Left kidney (tissue), 2 donors: ENCODE results near the gene ABCC6. TPM values are rescaled to one million over a fixed set of nuclear protein-coding genes. Genes with fewer than 3 reads are reported as not detected.
"Not testable (repeated sequence)": the region's sequence is repeated elsewhere in the genome, so short reads cannot be mapped to it uniquely, and the experiment has no call there.

Experiments used
- DNase-seq: peaks from one replicate; pipeline ENCODE4 v3.0.0-alpha.2; 2013
- polyA plus RNA-seq: library from polyadenylated mRNA; unstranded; fragments of 120-200 nt; gene quantifications from one replicate; pipeline ENCODE4 v1.2.1, GENCODE V29; 2013; ENCODE audit not compliant: insufficient read length

Gene ABCC6
- polyA plus RNA-seq, 1 donor: 23.5 TPM

- not testable (repeated sequence) for DNase-seq
These were observed 13.8 kb upstream of the ABCC6 start for GRCh38 chr16:16237071-16237470.

GRCh38 chr16:16232692-16233061 is 9.4 kb upstream of the ABCC6 start:
- DNase-seq: not testable (repeated sequence)

- not testable (repeated sequence) for DNase-seq
These were observed 458 bp upstream of the ABCC6 start for GRCh38 chr16:16223662-16224241.

GRCh38 chr16:16221382-16221781 is 1.9 kb downstream of the ABCC6 start:
- not testable (repeated sequence) for DNase-seq

- DNase-seq: not testable (repeated sequence)
These were observed 2.8 kb downstream of the ABCC6 start for GRCh38 chr16:16220449-16220848.

- not testable (repeated sequence) for DNase-seq
These were observed 4.5 kb downstream of the ABCC6 start for GRCh38 chr16:16218787-16219186.

- DNase-seq: not testable (repeated sequence)
These were observed 4.9 kb downstream of the ABCC6 start for GRCh38 chr16:16218349-16218748.

- not testable (repeated sequence) for DNase-seq
These were observed 9.4 kb downstream of the ABCC6 start for GRCh38 chr16:16213863-16214293.

- DNase-seq: not testable (repeated sequence)
These were observed 11.9 kb downstream of the ABCC6 start for GRCh38 chr16:16211404-16211803.

- not testable (repeated sequence) for DNase-seq
These were observed 14.8 kb downstream of the ABCC6 start for GRCh38 chr16:16208461-16208860.

GRCh38 chr16:16207787-16208334 is 15.4 kb downstream of the ABCC6 start:
- DNase-seq: not testable (repeated sequence)

- DNase-seq: not testable (repeated sequence)
These were observed 16.1 kb downstream of the ABCC6 start for GRCh38 chr16:16207097-16207786.

- not testable (repeated sequence) for DNase-seq
These were observed 17.4 kb downstream of the ABCC6 start for GRCh38 chr16:16205864-16206263.

GRCh38 chr16:16204552-16204951 is 18.7 kb downstream of the ABCC6 start:
- DNase-seq: not testable (repeated sequence)

- not testable (repeated sequence) for DNase-seq
These were observed 19.8 kb downstream of the ABCC6 start for GRCh38 chr16:16203494-16203893.

GRCh38 chr16:16202400-16203143 is 20.7 kb downstream of the ABCC6 start:
- peak; percentile 19 for DNase-seq

GRCh38 chr16:16201880-16202279 is 21.4 kb downstream of the ABCC6 start:
- not testable (repeated sequence) for DNase-seq

- DNase-seq: not testable (repeated sequence)
These were observed 22.9 kb downstream of the ABCC6 start for GRCh38 chr16:16200391-16200790.

- DNase-seq: not testable (repeated sequence)
These were observed 23.9 kb downstream of the ABCC6 start for GRCh38 chr16:16199428-16199827.

GRCh38 chr16:16197966-16198365 is 25.3 kb downstream of the ABCC6 start:
- DNase-seq: no peak

GRCh38 chr16:16197331-16197730 is 26.0 kb downstream of the ABCC6 start:
- DNase-seq: no peak

- DNase-seq: no peak
These were observed 27.2 kb downstream of the ABCC6 start for GRCh38 chr16:16196099-16196498.
